Epidermal melanocyte (primary cell): ENCODE data around the gene STRA8.
"Not testable (repeated sequence)": the region's sequence is repeated elsewhere in the genome, so short reads cannot be mapped to it uniquely, and the experiment has no call there.

Source experiments
- DNase-seq: peaks from one replicate; pipeline ENCODE4 v3.0.0; 2011; ENCODE audit warnings: low spot score; ENCODE audit not compliant: insufficient read length

Gene STRA8

DNA sequence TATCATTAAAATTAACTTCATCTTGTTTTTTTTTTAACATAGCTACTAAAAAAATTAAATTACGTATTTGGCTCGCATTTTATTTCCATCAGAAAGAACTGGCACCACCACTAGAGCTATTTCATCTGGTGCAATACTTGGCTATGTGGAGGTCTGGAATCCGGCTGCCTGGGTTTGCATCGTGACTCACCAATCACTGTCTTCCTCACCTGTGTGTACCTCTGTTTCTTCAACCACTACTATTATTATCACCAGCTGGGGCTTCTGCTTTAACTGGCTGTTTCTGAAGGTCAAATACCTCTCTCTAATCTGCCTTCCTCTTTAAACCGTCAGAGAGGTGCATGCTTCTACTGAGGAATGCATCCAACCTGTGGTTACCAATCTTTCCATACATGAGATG, 28.8 kb upstream of the STRA8 start:
- no peak for DNase-seq

DNA sequence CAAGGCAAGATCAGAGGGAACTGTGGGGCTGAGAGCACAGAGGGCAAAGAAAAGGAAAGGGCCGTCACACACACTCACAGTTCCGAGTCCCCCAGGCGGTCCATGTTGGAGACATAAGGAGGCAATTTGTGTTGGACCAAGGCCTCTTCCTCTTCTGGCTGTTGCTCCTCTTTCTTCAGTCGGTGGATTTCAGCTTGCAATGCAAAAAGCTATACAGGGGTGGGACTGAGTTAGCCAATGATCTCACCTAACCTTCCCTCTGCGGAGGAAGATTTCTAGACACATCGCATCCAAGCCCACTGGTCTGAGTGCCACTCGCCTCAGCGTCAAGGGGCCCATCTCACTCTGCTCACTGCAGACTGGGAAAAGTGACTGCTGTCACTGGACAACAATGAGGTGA, 27.8 kb upstream of the STRA8 start:
- no peak for DNase-seq

DNA sequence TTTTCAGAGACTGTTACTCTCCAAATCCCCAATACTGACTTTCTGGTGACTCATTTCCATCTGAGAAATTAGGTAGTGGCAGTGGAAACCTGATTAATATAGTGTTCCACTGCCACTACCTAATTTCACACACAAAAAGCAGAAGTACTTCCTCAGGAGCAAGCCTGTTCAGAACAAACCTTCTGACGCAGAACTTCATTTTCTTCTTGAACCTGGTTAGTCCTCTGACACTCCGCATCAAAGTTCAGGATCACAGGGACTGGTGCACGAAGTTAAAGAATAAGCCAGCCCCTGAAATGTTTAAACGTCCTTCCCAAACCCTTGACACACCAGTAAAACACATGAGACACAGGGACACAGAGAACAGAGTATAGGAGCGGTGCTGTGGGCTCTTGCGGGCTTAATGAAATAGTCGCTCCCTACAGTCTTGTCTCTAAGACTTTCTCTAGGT, 26.7 kb upstream of the STRA8 start:
- DNase-seq, result no peak

DNA sequence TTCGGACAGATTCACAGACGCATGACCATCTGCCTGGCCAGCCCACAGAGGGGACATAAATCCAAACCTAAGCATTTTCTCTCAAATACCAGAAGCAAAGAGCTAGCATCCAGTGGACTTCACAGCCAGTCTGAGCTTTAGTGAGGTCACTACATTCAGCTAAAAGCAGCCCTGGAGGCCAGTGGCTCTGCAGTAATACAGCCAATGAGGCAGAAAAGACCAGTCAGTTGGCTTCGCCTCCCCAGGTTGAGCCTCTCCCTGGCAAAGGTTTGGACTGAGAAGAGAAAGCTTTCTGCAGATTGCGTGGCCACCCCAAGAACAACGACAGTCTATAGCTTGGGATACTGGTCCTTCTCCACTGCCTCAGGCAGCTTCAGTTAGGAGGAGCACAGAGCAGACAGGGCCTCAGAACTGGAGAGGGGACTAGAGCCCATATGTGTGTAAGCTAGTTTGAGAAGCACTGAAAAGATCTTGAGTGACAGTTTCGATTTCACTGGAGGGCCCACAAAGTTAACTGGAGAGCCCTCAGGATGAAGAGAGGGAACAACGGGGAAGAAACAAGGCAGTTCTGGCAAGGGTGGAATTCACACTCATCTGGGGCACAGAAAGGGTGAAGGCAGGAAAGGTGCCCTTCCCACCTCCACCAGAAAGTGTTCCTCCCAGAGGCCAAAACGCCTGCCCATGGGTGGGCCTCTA, 26.1 kb upstream of the STRA8 start:
- no peak for DNase-seq

DNA sequence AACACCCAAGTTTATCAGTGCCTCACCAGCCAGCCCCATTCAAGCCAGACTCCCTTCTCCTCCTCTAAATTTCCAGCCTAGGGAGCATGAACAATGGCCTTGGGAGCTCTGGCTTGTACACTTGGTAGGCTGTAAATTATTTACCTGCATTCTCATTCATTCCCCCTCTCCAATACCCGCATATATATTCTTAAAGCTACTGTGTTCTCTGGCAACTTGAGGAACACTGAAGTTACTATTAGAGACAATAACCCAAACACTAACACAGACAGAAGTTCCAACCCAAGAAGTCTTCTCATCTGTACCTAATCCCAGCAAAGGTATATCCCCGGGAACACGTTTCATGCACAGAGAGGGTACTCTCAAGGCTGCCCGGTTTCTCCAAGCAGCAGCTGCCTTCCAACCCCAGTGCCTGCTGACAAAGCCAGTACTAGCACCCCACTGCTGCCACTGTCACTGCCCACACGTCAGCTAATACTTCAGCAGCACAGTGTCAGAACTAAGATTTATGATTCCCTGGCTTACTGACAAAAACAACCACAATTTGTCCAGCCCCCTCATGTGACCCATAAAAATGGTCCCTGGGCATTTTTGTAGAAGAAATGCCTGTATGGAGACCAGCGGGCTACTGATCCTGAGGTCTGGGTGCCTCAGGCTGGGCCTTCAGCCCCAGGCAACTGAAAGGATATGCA, 25.4 kb upstream of the STRA8 start:
- DNase-seq, result no peak

DNA sequence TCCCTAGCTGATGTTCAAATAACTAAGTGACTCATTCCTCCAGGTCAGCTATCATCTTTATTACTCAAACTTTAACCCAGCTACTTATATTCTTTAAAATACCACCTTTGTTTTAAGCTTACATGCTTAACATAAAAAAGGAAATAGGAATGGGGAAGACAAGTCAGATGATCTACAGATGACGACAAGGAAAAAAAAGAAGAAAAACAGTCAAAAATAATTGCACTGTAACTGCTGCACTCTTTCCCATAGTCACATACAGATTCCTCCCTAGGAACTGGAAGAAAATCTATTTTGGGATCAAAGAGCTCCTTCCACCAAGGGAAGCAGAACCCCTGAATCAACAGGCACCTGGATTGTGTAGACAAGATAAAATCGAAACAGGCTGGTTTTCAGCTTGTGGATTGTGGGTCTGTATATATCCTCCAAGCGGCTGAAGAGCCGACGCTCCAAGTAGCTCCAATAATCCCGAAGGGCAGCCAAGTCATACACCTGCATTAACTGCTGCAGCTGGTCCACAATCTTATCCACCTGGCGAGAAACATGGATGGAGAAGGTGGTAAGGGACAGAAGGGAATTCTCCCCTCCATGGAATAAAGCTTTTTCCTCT, 24.3 kb upstream of the STRA8 start:
- DNase-seq, result no peak

DNA sequence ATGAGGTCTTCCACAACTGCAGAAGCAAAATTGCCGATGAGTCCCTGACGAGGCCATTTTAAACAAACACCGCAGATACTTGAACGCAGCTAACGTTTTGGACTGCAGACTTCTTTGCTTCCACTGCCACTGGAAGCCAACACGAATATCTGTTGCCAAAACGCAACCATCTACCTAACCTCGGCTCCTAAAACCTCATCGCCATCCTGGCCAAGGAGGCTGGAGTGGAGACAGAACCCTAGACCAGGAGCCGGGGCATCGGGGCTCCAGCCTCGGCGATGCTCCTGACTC, 22.8 kb upstream of the STRA8 start:
- DNase-seq, result no peak

DNA sequence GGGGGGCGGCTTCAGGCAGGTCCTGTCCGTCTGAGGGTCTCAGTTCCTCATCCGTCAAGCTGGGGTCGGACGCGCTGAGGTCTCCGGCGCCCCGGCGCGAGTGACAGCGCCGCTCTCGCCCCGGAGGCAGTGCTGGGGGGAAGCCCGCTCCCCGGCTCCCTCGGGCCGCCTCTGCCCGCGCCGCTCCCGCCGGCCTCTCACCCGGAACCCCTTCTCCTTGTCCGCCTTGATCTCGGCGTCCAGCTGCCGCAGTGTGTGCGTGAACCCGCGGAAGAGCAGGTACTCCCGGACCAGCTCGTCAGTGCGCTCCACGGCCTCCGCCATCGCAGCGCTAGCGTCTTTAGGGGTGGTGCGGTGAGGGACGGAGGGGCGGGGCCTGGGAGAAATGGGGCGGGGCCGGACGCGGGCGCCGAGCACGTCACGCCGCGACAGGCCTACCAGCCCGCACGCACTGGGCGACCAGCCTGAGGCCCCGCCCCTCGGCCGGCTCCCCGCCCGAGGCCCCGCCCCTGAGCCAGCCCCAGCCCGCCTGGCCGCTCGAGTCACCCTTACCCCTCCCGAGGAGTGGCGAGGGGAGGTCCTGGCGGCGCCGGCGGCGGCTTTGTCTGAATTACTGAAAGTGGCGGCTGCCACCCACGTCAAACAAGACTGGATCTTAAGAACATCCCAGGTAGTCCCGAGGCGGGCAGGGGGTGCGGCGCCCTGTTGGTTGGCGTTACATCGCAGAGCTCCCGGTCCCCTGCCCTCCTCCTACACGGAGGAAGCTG, 22.3 kb upstream of the STRA8 start, which contains the start of gene WDR91:
Gene WDR91, minus strand, starts transcription at position 348 of the 767 bp plus-strand sequence. Its CDS starts 24 bp downstream, at position 324.
- peak; percentile 95 for DNase-seq

DNA sequence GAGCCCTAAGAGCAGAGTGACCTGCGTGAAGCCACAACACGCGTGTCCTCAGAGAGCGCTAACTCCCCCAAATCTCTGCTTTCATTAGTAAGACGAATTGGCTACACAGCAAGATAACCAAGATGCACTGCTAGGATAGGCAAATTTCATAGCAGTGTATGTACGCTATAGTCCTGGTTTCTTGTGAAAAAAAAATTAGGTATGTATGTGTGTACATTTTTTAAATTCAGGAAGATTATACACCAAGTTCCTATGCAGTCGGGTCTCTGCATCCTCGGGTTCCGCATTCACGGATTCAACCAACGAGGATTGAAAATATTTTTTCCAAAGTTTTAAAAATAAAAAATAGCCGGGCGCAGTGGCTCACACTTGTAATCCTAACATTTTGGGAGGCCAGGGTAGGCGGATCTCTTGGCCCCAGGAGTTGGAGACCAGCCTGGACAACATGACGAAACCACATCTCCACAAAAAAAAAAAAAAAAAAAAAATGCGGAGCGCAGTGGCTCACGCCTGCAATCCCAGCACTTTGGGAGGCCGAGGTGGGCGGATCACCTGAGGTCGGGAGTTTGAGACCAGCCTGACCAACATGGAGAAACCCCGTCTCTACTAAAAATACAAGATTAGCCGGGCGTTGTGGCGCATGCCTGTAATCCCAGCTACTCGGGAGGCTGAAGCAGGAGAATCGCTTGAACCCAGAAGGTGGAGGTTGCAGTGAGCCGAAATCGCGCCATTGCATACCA, 21.5 kb upstream of the STRA8 start:
- not testable (repeated sequence) for DNase-seq

DNA sequence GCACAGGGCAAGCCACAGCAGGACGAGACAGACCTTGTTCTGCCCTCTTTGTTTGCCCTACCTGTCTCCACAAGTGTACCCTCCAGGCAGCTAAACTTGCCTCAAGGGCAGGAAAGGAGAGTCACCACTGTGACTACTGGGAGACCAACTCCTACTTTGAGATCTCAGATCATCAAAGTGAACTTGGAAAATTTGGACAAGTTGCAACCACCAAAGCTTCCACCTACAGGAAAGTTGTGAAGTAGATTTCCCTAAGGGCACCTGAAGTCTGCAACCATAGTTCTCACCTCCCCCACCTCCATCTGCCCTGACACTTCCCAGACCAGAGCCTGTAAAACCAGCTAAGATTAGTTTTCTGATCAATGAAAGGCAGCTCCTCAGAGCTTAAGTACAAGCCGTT, 19.8 kb upstream of the STRA8 start:
- DNase-seq, result no peak

DNA sequence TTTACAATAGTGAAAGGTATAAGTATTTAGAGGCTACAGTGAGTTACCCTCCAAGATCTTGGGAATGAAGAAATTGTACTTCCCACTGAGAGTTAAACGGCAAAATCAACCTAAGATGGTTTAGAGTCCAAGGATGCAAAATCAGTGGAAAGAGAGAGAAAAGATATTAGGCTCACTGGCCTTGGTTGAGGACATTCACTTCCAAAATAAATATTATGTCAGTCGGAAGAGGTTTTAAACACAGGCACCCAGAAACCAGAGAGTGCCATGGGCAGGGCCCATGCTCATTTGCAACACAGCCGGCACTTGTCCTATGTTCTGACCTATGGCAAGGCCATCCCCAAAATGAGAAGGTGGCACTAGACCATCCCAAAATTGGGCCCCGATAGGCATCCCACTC, 18.5 kb upstream of the STRA8 start:
- no peak for DNase-seq

DNA sequence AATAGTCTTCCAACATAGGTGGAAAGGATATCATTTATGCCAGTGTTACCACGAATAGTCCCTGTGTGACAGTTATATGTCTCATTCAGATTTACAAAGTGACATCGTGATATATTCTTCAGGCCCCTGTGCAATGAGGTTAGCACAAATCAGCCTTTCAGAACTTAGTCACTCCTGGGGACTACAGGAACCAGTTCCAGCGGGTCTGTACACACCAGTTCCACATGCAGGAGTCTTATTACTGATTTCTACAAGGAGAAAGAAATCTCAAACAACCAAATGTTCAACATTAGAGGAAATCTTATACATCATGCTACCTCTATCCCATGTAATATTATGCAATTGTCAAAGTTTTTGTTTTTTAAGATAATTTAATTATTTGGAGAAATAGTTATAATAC, 17.9 kb upstream of the STRA8 start:
- no peak for DNase-seq

DNA sequence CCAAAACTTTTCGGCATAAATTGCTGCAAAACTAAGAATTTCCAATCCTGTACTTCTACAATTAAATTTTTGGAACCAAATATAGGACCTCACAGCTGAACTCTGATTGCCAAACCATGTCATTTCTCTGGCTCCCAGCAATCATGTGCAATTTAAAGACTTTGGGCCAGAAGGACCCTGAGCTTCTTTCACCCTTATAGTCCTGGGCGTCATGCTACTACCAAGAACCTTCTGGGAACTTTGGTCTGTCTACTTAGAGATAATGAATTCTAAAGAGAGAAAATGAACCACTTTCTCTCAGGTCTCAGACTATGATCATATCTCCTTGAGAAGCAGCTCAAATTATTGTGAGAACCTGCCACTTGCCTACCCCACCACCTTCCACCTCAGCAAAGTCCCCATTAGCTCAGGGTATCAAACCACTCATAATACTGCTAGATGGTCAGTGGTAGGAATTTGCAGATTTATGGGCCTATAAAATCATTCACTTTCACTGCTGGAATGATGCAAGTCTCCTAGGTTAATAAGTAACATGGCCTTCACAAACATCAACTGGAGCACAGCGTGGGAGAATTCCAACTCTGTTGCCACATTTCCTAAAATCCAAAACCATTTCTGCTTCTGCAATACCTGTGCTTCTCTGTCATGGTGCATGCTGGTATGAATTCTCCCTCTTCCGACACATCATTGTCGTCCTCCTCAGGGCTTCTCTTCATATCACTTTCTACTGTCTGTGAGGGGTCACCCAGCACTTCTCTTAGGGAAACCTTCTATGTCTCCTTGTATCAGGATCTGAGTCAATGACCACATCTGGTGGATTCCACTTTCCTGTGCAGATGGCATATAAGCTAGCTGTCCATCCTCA, 15.8 kb upstream of the STRA8 start:
- no peak for DNase-seq

DNA sequence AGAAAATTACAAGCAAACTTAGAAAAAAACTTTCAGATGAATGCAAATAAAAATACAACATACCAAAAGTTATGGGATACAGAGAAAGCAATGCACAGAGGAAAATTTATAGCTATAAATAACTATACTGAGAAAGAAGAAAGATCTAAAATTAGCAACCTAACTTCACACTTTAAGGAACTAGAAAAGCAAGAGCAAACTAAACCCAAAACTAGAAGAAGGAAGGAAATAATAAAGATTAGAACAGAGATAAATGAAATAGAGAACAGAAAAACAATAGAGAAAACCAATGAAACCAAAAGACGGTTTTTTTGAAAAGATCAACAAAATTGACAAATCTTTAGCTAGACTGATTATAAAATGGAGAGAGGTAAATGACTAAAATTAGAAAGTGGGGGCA, 9.6 kb upstream of the STRA8 start:
- DNase-seq, result no peak

DNA sequence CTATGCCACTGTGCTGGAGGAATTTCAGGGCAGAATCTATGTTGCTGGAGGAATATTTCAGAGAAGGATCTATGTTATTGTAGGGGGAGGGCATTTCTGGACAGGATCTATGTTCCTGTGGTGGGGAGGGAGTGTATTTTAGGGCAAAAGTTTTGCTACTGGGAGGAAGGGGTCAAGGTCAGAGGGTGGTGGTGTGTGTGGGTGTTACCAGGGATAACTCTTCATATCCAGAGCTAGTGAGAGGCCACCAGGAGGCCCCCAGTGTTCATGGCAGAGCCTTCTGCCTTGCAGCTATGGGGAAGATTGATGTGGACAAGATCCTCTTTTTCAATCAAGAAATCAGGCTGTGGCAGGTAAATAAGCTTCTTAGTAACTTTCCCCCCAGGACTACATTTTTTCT, 2.0 kb upstream of the STRA8 start:
- no peak for DNase-seq

DNA sequence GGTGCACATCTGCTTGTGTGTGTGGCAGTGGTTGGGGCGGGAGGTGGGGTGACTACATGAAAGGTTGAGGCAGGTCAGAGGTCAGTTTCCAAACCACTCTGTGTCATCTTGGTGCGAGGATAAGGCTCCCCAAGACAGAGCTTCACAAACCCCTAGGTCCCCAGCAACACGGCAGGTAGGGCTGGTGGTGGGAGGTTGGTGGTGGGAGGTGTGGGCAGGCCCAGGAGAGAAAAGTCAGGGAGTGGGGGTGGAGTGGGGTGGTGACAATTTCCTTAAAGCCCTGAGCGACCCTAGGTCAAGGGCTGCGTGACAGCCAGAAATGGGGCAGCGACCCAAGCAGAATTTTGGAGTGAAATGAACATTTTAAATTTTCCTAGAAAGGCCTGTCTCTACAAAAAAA, 1.6 kb upstream of the STRA8 start:
- DNase-seq, result no peak

DNA sequence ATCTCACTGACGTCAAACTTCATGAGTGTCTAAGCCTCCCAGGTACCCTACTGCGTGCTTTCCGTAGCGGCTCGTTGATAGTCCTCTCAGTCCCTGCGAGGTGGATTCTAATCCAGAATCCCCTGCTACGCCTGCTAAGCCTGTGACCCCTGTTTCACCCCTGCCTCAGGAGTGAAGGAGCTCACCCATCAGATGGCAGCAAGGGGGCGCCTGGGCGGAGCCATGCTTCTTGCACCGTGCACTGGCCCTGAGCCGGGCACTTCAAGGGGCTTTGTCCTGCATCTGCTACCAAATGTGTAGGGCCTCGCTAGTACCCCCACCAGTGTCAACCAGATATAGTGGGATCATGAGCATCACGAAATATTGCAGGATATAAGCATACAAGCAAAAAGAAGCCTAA, 918 bp upstream of the STRA8 start:
- no peak for DNase-seq

DNA sequence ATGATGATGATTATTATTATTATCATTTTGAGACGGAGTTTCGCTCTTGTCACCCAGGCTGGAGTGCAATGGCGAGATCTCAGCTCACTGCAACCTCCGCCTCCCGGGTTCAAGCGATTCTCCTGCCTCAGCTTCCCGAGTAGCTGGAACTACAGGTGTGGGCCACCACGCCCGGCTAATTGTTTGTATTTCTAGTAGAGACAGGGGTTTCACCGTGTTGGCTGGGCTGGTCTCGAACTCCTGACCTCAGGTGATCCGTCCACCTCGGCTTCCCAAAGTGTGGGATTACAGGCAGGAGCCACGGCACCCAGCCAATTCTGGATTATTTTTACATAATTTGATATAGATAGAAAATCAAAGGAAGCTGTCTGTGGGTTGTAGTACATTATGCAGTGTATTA, 457 bp downstream of the STRA8 start:
- not testable (repeated sequence) for DNase-seq

DNA sequence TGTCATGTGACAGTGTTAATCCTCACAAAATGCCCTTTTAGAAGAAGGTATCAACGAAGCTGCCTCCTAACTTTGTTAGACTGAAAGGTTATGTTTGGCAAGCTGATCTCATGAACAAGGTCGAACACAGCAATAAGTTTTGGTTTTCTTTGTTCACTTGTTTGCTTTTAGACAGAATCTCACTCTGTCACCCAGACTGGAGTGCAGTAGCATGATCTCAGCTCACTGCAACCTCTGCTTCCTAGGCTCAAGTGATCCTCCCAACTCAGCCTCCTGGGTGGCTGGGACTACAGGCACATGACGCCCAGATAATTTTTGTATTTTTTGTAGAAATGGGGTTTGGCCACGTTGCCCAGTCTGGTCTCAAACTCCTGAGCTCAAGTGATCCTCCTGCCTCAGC, 1.1 kb downstream of the STRA8 start:
- no peak for DNase-seq

DNA sequence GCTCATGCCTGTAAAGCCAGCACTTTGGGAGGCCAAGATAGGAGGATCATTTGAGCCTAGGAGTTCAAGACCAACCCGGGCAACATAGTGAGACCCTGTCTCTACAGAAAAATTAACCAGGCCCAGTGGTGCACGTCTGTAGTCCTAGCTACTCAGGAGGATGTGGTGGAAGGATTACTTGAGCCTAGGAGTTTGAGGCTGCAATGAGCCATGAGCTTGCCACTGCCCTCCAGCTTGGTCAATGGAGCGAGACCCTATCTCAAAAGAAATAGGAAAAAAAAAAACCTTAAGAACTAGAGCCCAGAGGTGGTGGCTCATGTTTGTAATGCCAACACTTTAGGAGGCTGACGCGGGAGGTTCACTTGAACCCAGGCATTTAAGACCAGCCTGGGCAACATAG, 2.2 kb downstream of the STRA8 start:
- DNase-seq, result no peak

DNA sequence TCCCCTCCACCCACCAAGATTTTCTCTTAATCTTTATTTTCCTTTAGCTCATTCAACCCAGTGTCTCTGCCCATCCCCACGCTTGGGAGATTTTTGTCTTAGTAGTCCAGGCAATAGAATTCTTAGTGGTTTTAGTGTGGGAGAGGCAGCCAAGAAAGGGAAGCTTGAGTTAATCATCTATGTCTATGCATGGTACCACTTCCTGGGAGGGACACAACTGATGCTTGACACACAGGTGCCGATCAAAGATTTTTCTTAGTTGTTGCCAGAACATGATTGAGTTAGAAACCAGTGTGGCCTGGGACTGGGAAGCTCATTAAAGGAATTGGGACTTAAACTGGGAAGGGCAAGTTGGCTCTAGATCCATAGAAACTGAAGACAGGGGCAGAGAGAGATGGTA, 3.1 kb downstream of the STRA8 start:
- DNase-seq, result no peak
